ENCODE results near the gene C1orf122.
"Not testable (repeated sequence)": the region's sequence is repeated elsewhere in the genome, so short reads cannot be mapped to it uniquely, and the experiment has no call there.

Gene C1orf122

DNA sequence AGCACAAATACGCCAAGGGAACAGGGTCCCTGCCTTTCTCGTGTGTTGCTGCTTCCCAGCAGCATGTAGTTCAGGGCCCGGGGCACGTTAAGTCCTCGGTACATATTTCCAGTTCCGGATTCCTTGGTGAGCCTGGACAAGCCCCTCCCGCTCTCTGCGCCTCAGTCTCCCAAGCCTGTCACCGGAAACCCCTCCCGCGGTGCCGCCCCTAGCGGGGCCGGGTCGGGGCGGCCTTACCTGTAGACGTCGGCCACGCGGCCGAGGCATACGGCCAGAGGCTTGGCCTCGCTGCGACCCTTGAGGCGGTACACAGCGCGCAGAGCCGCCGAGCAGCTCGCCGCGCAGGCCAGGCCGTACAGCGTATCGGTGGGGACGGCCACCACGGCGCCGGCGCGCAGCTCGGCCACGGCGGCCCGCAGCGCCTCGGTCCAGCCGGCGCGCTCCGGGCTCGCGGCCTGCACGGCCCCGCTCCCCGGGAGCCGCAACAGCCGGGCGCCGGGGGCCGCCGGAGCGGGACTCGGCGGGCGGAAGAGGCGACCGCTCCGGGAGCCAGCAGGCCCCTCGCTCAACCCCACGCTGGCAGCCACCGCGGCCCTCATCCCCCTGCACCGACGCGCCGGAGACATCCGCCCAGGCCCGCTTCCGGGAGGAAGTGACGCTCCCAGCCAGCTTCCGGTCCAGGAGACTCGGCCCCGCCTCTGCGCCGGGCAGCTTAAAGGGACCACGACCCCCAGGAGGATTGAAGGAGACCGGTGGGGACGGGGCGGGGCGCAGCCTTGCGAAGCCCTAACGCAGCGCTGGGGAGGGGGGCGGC lies at the start of gene C1orf122, which contains the start of gene YRDC:
Gene C1orf122, plus strand, starts transcription at position 236 of the 814 bp plus-strand sequence. CDS start 615 bp downstream, outside the sequence.
Gene YRDC, minus strand, starts transcription at position 654 of the 814 bp plus-strand sequence. Its CDS starts 28 bp downstream, at position 626.
- peak; percentile 100 for DNase-seq

DNA sequence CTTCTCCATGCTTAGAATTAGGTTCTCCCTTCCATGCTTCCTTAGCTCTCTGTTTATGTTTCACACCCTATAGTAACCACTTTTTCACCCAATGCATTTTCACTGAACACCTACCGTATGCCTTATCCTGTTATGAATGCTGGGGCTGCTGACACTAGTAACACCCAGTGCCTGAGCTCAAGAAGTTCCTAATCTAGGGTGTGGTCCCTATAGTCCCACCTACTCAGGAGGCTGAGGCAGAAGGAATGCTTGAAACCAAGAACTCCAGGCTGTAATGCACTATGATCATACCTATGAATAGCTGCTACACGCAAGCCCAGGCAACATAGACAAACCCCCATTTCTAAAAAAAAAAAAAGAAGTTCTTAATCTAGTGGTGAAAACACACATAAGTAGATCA lies 48.1 kb upstream of the C1orf122 start:
- no peak for DNase-seq

- no peak for DNase-seq
Observed at GRCh38 chr1:37761416-37762095, 46.0 kb upstream of the C1orf122 start.

GRCh38 chr1:37762516-37762915 lies 45.1 kb upstream of the C1orf122 start:
- DNase-seq, result no peak

GRCh38 chr1:37763791-37764413 lies 43.7 kb upstream of the C1orf122 start:
- DNase-seq, result no peak

GRCh38 chr1:37764414-37764825 lies 43.2 kb upstream of the C1orf122 start:
- peak; percentile 96 for DNase-seq

DNA sequence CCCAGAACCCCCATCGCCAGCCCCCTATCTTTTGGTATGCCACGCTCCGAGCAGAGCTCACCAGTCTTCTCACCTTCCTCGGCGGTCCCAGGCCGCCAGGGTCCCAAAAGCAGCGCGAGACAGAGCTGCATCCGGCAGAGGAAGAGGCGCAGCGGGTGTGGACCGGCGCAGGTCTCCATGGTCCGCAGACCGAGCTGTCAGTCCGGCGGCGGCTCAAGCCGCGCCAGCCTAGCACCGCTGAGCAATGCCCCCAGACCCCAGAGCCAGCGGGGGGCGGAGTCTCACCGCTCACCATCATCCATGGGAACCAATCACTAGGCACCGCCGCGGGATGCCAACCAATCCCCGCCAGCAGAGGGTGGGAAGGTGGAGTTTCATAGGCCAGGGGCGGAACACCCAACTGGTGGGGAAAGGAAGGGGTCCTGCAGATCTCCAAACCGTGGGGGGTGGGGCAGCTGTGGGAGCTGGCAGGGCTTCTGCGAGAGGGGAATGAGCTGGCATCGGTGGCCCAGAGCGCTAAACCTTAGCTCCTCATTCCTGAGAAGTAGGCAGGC lies 42.6 kb upstream of the C1orf122 start, which contains the start of gene EPHA10:
Gene EPHA10, minus strand, starts transcription at position 233 of the 554 bp plus-strand sequence. Its CDS starts 54 bp downstream, at position 179.
- DNase-seq, result peak; percentile 99

- peak; percentile 100 for DNase-seq
Observed at GRCh38 chr1:37765916-37766664, 41.5 kb upstream of the C1orf122 start.

DNA sequence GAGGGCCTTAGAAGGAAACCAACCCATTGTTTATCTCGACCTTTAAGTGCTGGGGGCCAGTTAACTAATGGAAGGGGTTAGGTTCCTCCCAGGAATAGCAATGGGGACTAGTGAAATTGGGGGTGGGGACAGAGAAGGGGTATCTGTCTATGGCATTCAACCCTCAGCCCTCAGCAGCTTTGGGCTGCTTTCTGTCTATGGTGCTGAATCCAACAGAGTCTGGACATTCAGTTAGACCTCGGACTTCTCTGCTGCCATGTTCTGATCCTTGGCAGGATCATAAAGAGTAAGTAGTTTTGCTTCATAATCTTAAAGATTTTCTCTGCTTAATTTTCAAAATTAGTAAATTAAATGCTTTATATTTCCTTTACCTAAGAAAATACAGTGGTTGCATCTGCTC lies 40.1 kb upstream of the C1orf122 start:
- no peak for DNase-seq

DNA sequence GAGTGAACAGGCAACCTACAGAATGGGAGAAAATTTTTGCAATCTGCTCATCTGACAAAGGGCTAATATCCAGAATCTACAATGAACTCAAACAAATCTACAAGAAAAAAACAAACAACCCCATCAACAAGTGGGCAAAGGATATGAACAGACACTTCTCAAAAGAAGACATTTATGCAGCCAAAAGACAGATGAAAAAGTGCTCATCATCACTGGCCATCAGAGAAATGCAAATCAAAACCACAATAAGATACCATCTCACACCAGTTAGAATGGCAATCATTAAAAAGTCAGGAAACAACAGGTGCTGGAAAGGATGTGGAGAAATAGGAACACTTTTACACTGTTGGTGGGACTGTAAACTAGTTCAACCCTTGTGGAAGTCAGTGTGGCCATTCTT lies 36.1 kb upstream of the C1orf122 start:
- DNase-seq, result not testable (repeated sequence)

- DNase-seq, result no peak
Observed at GRCh38 chr1:37776946-37777516, 30.6 kb upstream of the C1orf122 start.

GRCh38 chr1:37778654-37779053 lies 28.9 kb upstream of the C1orf122 start:
- no peak for DNase-seq

DNA sequence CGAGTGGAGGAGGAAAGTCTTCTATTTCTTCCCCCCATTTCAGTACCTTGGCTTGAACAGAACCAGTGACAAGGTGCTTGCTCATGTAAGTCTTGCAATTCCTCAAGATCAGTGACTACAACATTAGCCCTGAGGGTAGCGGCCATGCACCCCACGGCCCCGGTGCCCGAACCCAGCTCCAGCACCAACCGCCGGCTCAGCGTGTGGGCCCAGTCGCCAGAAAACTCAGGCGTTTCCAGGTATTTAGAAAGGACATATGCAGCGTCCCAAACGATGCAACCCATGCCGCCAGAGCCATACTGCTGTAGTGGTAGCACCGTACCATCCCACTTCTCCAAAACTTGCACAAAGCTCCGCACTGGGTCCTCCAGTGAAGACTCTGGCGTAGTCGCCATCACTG lies 25.1 kb upstream of the C1orf122 start:
- no peak for DNase-seq

DNA sequence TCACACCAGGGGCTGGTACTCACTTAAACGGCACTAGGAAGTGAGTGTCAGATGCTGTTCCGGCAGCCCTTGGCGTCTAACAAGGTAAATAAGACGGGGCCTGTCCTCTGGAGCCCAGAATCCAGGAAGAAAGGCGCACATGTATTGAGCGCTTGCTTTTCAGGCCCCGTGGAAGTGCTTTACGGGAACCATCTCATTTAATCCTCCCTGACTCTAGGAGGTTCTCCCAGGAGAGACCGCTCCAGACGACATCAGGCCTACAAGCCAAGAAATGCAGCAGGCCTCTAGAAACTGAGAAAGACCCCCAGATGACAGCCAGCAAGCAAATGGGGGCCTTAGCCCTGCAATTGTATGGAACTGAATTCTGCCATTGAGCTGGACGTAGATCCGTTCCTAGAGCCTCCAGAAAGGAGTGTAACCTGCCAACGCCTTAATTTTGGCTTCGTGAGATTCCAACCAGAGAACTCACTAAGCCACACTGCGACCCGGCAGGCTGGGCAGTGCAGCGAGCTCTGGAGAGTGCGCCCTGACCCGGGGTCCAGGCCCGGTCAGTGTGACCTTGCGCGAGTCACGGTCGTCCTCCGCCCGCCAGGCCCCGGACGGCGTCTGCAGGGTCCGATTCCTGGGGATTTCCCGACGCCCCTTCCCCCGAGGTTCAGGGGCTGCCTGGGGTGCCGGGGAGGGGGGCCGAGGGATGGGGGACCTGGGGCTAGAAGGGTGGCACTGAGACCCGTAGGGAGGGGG lies 14.5 kb upstream of the C1orf122 start:
- peak; percentile 99 for DNase-seq

GRCh38 chr1:37793773-37794371 lies 13.7 kb upstream of the C1orf122 start, which contains the start of gene MANEAL:
MANEAL (plus strand) TSS chr1:37793847; CDS start chr1:37794183, 336 bp downstream.
- peak; percentile 100 for DNase-seq

DNA sequence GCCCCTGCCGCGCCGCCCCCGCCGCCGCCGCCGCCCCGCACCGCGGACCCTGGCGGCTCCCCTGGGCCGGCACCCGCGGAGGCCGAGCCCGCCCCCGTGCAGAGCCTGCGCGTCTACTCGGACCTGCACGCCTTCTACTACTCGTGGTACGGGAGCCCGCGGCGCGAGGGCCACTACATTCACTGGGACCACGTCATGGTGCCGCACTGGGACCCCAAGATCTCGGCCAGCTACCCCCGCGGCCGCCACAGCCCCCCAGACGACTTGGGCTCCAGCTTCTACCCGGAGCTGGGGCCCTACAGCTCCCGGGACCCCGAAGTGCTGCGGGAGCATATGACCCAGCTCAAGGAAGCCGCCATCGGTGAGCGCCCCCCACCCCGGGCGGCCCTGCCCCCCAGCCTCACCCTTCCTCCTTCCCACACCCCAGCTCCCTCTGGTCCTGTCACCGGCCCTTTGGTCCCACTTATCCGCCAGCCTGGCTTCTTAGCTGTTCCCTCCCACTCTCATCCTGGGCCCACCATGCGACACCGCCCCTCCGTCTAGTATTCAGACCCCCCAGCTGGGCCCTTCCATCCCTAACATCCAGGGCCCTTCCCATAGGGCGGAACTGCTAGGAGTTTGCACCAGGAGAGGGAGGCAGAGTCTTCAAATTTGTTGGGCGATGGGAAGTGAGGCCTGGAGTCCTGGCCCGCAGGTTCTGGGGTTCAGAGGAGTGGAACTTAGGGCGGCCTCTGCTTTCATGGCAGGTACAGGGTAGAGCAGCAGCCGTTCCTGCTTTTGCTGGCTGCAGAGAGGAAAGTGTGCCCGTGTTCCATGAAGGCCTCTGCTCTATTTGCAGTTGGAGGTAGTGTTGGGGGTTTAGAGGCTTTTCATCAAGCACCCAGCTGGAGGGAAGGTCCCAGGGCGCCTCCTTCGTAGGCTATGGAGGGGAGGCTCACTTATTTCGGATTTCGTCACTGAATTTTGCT lies 12.9 kb upstream of the C1orf122 start:
- peak; percentile 97 for DNase-seq

DNA sequence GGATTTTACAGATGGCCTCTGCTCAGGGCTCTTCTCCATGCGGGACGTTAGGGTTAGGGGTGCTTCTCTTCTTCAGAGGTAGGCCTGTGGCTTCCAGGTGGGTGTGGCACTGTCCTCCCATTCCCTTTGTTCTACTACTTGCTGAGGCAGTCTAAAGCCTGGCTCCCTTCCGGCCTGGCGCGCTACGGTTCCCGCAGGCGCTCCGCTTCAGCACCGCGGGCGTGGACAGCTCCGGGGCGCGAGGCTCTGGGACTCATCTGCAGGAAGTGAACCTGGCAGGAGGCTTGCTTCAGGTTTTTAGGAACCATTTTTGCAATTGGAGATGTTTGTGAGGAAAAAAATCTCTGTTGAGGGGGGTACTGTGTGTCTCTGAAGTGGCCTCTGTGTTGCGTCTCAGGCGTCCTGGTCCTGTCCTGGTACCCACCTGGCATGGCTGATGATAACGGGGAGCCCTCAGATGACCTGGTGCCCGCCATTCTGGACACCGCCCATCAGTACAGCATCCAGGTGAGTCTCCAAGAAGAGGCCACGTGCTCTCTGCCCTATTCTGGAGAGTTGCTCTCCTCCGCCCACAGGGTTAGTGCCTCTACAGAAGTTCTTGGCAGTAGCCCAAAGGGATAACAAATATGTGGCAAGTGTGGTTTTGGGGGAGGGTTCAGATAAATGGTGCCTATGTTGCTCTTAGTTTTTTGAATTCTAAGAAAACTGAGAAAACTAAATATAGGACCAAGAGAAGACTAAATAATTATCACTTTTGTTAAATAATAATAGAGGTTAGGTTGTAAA lies 12.1 kb upstream of the C1orf122 start:
- peak; percentile 99 for DNase-seq

DNA sequence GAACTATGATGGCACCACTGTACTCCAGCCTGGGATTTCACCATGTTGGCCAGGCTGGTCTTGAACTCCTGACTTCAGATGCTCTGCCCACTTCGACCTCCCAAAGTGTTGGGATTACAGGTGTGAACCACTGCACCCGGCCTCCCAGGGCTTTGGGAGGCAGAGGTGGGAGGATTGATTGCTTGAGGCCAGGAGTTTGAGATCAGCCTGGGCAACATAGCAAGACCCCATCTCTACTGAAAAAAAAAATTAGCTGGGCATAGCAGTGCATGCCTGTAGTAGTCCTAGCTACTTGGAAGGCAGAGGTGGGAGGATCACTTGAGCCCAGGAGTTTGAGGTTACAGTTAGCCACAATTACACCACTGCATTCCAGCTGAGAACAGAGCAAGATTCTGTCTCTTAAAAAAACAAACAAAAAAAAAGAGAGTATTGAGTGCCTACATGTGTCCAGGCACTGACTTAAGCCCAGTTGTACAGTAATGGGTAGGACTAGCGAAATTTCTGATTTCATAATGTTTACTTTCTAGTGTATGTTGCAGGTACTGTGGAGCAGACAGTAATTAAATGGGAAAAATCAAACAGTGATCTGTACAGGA lies 9.7 kb upstream of the C1orf122 start:
- DNase-seq, result no peak
